ENCODE data around the gene RUSF1. TPM values are rescaled to one million over a fixed set of nuclear protein-coding genes. Genes with fewer than 3 reads are reported as not detected.

The RUSF1 gene
- total and polyA plus RNA-seq, 9 of the 15 experiments (the other 6 are each of a cell fraction or from before 2014, with no cell fraction given): 0.80 to 52.8 (median 27.6) TPM

GRCh38 chr16:31459687-31460581 lies 48.3 kb downstream of the RUSF1 start (continued):
- TF ChIP-seq SMARCC2 (IDR thresholded peaks at IDR 0.05; ENCODE audit: low read depth): 0 out of 2 replicates have a peak, but pooled peaks have one; percentile 36
- TF ChIP-seq PTTG1 (tag; IDR thresholded peaks at IDR 0.05; ENCODE audit: low read depth): no peak
- no peak for TF ChIP-seq LCOR (CRISPR knock-in tag; IDR thresholded peaks at IDR 0.05)
- 0 out of 2 replicates have a peak, but pooled peaks have one; percentile 13 for TF ChIP-seq MAFK (IDR thresholded peaks at IDR 0.05; ENCODE audit: low read length)
- no peak for TF ChIP-seq ADNP (tag; IDR thresholded peaks at IDR 0.05)
- TF ChIP-seq ELF2 (CRISPR knock-in tag; IDR thresholded peaks at IDR 0.05): no peak
- TF ChIP-seq ZBTB40 (IDR thresholded peaks at IDR 0.05): peak; percentile 64
- no peak for TF ChIP-seq ZBTB40 (CRISPR knock-in tag; IDR thresholded peaks at IDR 0.05)
- TF ChIP-seq NBN (IDR thresholded peaks at IDR 0.05; ENCODE audit: low read depth): peak; percentile 86; the same call in 1 of the 2 replicates
- no peak for TF ChIP-seq ZBTB1 (CRISPR knock-in tag; IDR thresholded peaks at IDR 0.05; ENCODE audit: borderline replicate concordance, low read depth)
- TF ChIP-seq CREM (IDR thresholded peaks at IDR 0.05; ENCODE audit: low read depth): peak; percentile 76
- TF ChIP-seq BRD4 (IDR thresholded peaks at IDR 0.05): no peak
- no peak for TF ChIP-seq FOXA3 (CRISPR knock-in tag; conservative IDR thresholded peaks at IDR 0.05 in 1 of 2, IDR thresholded peaks at IDR 0.05 in 1 of 2)
- TF ChIP-seq RAD51 (IDR thresholded peaks at IDR 0.05; ENCODE audit: borderline replicate concordance, low read depth): no peak
- TF ChIP-seq NCOA4 (IDR thresholded peaks at IDR 0.05; ENCODE audit: partially characterized antibody): no peak
- no peak for TF ChIP-seq GABPB1 (CRISPR knock-in tag; IDR thresholded peaks at IDR 0.05)
- TF ChIP-seq ILK (tag; IDR thresholded peaks at IDR 0.05; ENCODE audit: borderline replicate concordance, low read depth): no peak

Measured in K562 (cell line).